K562 (cell line): ENCODE data around the gene ZBTB22. TPM values are rescaled to one million over a fixed set of nuclear protein-coding genes. Genes with fewer than 3 reads are reported as not detected.

Source experiments
- BRCA1 ChIP-seq, 2 experiments: fragments of 450-650 bp in 1 of 2; sonication (generic) in 1 of 2; formaldehyde crosslinking in 1 of 2; IDR thresholded peaks; 2 replicates each; pipeline versions ENCODE4 v1.5.0 to v1.6.1; 2017 to 2020; ENCODE audit warnings: mild to moderate bottlenecking in 1 of 2, missing genetic modification reagents in 1 of 2
- CHD1 ChIP-seq: fragments of 200-600 bp; sonication (generic); IDR thresholded peaks from one replicate; pipeline ENCODE4 v1.6.1; 2012; ENCODE audit warnings: mild to moderate bottlenecking, moderate library complexity, low read length, inconsistent platforms
- FOXA3 ChIP-seq, 2 experiments: fragments of 450-650 bp in 1 of 2; sonication (generic) in 1 of 2; formaldehyde crosslinking; IDR thresholded peaks in 1 of 2; conservative IDR thresholded peaks in 1 of 2; 2 replicates each; pipeline versions ENCODE4 v1.4.0 to v1.8.0; 2020 to 2022; ENCODE audit warnings: mild to moderate bottlenecking in 2 of 2, missing genetic modification reagents in 1 of 2
- HIVEP1 ChIP-seq: fragments of 250-450 bp; sonication (Bioruptor Pico); IDR thresholded peaks from 2 replicates; pipeline ENCODE4 v1.4.0; 2020; ENCODE audit warnings: mild to moderate bottlenecking
- KLF10 ChIP-seq: fragments of 250-450 bp; sonication (Bioruptor Pico); IDR thresholded peaks from 2 replicates; pipeline ENCODE4 v1.6.1; 2021; ENCODE audit warnings: matching md5 sums
- MAFG ChIP-seq: fragments of 450-650 bp; conservative IDR thresholded peaks from 2 replicates; pipeline ENCODE4 v1.6.1; 2016; ENCODE audit warnings: missing genetic modification characterization, missing compliant biosample characterization
- NCOA1 ChIP-seq: fragments of 450-650 bp; IDR thresholded peaks from 2 replicates; pipeline ENCODE4 v1.6.1; 2016; ENCODE audit warnings: low read depth
- NFRKB ChIP-seq: fragments of 450-650 bp; IDR thresholded peaks from 2 replicates; pipeline ENCODE4 v1.6.1; 2016; ENCODE audit warnings: low read depth
- PCBP1 ChIP-seq: fragments of 200-400 bp; formaldehyde crosslinking; IDR thresholded peaks from 2 replicates; pipeline ENCODE4 v1.6.1; 2018; ENCODE audit warnings: mild to moderate bottlenecking, low read depth, low read length; ENCODE audit not compliant: poor library complexity, severe bottlenecking
- PHF20 ChIP-seq: fragments of 450-650 bp; IDR thresholded peaks from 2 replicates; pipeline ENCODE4 v1.6.1; 2018; ENCODE audit not compliant: partially characterized antibody
- SMARCA4 ChIP-seq: fragments of 450-650 bp; IDR thresholded peaks from 2 replicates; pipeline ENCODE4 v1.6.1; 2016
- SNRNP70 ChIP-seq: fragments of 200-400 bp; formaldehyde crosslinking; optimal IDR thresholded peaks from 2 replicates; pipeline ENCODE3; 2017; ENCODE audit warnings: low read depth, low read length
- SRSF3 ChIP-seq: fragments of 200-400 bp; formaldehyde crosslinking; IDR thresholded peaks from 2 replicates; pipeline ENCODE4 v1.6.1; 2016; ENCODE audit warnings: mild to moderate bottlenecking, low read length, moderate library complexity; ENCODE audit not compliant: insufficient read depth
- TCF7 ChIP-seq: sonication (generic); IDR thresholded peaks from 2 replicates; pipeline ENCODE4 v1.6.1; 2016; ENCODE audit warnings: antibody characterized with exemption, borderline replicate concordance
- THRA ChIP-seq: fragments of 450-650 bp; IDR thresholded peaks from 2 replicates; pipeline ENCODE4 v1.6.1; 2017; ENCODE audit warnings: mild to moderate bottlenecking, moderate library complexity
- TRIM25 ChIP-seq: fragments of 450-650 bp; IDR thresholded peaks from 2 replicates; pipeline ENCODE4 v1.7.0; 2016; ENCODE audit warnings: borderline replicate concordance
- TSHZ1 ChIP-seq: fragments of 250-450 bp; sonication (Bioruptor Pico); IDR thresholded peaks from 2 replicates; pipeline ENCODE4 v1.4.0; 2020; ENCODE audit warnings: mild to moderate bottlenecking, moderate library complexity
- XRCC4 ChIP-seq: IDR thresholded peaks from one replicate; pipeline ENCODE4 v1.6.1; 2011; ENCODE audit not compliant: insufficient read depth, insufficient read length; ENCODE audit errors: extremely low read depth
- ZFPM2 ChIP-seq: fragments of 250-450 bp; sonication (Bioruptor Pico); IDR thresholded peaks from 2 replicates; pipeline ENCODE4 v1.5.1; 2022; ENCODE audit warnings: mild to moderate bottlenecking
- ZNF197 ChIP-seq: fragments of 200-800 bp; sonication (Bioruptor generic); IDR thresholded peaks from 2 replicates; pipeline ENCODE4 v1.6.1; 2016; ENCODE audit warnings: low read depth, missing genetic modification characterization, missing compliant biosample characterization
- ZNF324 ChIP-seq: fragments of 250-450 bp; sonication (Bioruptor Pico); IDR thresholded peaks from 2 replicates; pipeline ENCODE4 v1.4.0; 2020; ENCODE audit warnings: mild to moderate bottlenecking
- ZNF699 ChIP-seq: fragments of 250-450 bp; sonication (Bioruptor Pico); IDR thresholded peaks from 2 replicates; pipeline ENCODE4 v1.8.0; 2021; ENCODE audit warnings: mild to moderate bottlenecking, moderate library complexity; ENCODE audit not compliant: insufficient replicate concordance
- ZNF77 ChIP-seq: fragments of 250-450 bp; sonication (Bioruptor Pico); IDR thresholded peaks from 2 replicates; pipeline ENCODE4 v1.5.0; 2020
- polyA plus RNA-seq, 8 experiments: library from polyadenylated mRNA; depleted of rRNA in 4 of 8; stranded (reverse) in 5 of 8; unstranded in 3 of 8; fragments of >200 nt; fragmentation: Nextera tagmentation in 2 of 8; fragmentation: Illumina TruSeq in 1 of 8; extraction: Ambion mirVana in 2 of 8; extraction: Trizol in 1 of 8; gene quantifications; 2 replicates each; pipeline versions ENCODE4 v1.2.1 to v1.2.3, GENCODE V29; 2011 to 2014; ENCODE audit warnings: inconsistent platforms in 1 of 8, missing spikeins in 1 of 8
- total RNA-seq, 7 experiments: library from RNA; depleted of rRNA in 6 of 7; stranded (reverse); fragments of >200 nt in 6 of 7; fragmentation: Illumina TruSeq in 2 of 7; extraction: Trizol in 2 of 7; gene quantifications; 2 replicates each; pipeline versions ENCODE4 v1.2.1 to v1.2.3, GENCODE V29; 2011 to 2021; ENCODE audit warnings: low replicate concordance in 1 of 7

The ZBTB22 gene
- total and polyA plus RNA-seq, 9 of the 15 experiments (the other 6 are each of a cell fraction or from before 2014, with no cell fraction given) = 0.21 to 11.9 (median 7.1) TPM

GRCh38 chr6:33320315-33321181, 3.0 kb upstream of the ZBTB22 start (continued):
- TF ChIP-seq CHD1 (peak; percentile 30), BRCA1 (IDR thresholded peaks at IDR 0.05) (no peak), BRCA1 (CRISPR knock-in tag; IDR thresholded peaks at IDR 0.05) (no peak), TSHZ1 (CRISPR knock-in tag) (no peak), ZFPM2 (no peak), SNRNP70 (no peak), TCF7 (no peak), KLF10 (CRISPR knock-in tag) (no peak), FOXA3 (CRISPR knock-in tag; conservative IDR thresholded peaks at IDR 0.05 in 1 of 2, IDR thresholded peaks at IDR 0.05 in 1 of 2) (peak in 1 of 2 experiments; percentile 18; a peak in 1 of 4 replicates), THRA (no peak), ZNF77 (no peak), ZNF324 (CRISPR knock-in tag) (no peak), NCOA1 (no peak), PCBP1 (no peak), HIVEP1 (no peak), PHF20 (no peak), XRCC4 (no peak), MAFG (tag) (no peak; the same call in 1 of the 2 replicates), ZNF197 (CRISPR knock-in tag) (no peak), TRIM25 (no peak), ZNF699 (CRISPR knock-in tag) (no peak), NFRKB (no peak), SRSF3 (no peak), SMARCA4 (peak; percentile 69)
